LoVo (cell line): ENCODE data around the gene OR5L1.

ENCODE experiments used
- DNase-seq: peaks from one replicate; pipeline ENCODE4 v3.0.0-alpha.2; 2016; ENCODE audit warnings: low spot score

Gene OR5L1

GRCh38 chr11:55811067-55811466, at the start of gene OR5L1:
TSS of gene OR5L1 (plus strand) at chr11:55811367. CDS start at chr11:55811467, 100 bp downstream.
- DNase-seq = no peak

- DNase-seq = no peak
These were observed 38.0 kb upstream of the OR5L1 start, which contains the start of gene OR5D13 for GRCh38 chr11:55773138-55773537. TSS of gene OR5D13 (plus strand) at chr11:55773438. CDS start at chr11:55773438, 0 bp downstream.

GRCh38 chr11:55791606-55792005, 19.6 kb upstream of the OR5L1 start:
- DNase-seq = no peak

- DNase-seq = no peak
These were observed 17.8 kb upstream of the OR5L1 start for GRCh38 chr11:55793321-55793720.

GRCh38 chr11:55795256-55795655, 15.9 kb upstream of the OR5L1 start, which contains the start of gene OR5D14:
TSS of gene OR5D14 (plus strand) at chr11:55795556. CDS start at chr11:55795556, 0 bp downstream.
- no peak for DNase-seq

GRCh38 chr11:55806248-55806647, 4.9 kb upstream of the OR5L1 start:
- no peak for DNase-seq

- DNase-seq = no peak
These were observed 8.2 kb downstream of the OR5L1 start, which contains the start of gene OR5D18 for GRCh38 chr11:55819330-55819729. TSS of gene OR5D18 (plus strand) at chr11:55819630. CDS start at chr11:55819630, 0 bp downstream.

GRCh38 chr11:55826919-55827318, 15.8 kb downstream of the OR5L1 start, which contains the start of gene OR5L2:
TSS of gene OR5L2 (plus strand) at chr11:55827219. CDS start at chr11:55827219, 0 bp downstream.
- DNase-seq = no peak

GRCh38 chr11:55838452-55838851, 27.3 kb downstream of the OR5L1 start, which contains the start of gene OR5D16:
TSS of gene OR5D16 (plus strand) at chr11:55838752. CDS start at chr11:55838752, 0 bp downstream.
- no peak for DNase-seq

GRCh38 chr11:55847453-55847852, 36.3 kb downstream of the OR5L1 start:
- DNase-seq = no peak

DNA sequence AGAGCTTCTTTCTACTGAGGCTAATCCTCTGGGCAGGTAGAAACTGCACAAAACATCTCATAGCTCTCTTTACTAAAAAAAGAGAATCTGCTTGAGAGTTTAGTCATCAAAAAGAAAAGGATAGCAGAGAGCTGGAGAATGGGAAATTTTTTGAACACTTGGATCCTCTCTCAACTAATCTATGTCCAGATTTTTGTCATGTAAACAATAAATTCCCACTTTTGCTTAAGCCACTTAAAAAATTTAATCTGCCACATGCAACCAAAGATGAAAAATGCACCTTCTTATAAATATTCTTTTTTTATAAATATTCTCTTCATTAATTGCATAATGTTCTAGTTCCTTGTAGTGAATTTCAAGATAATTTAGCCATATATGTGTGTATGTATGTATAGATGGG, 37.9 kb downstream of the OR5L1 start:
- DNase-seq = no peak

DNA sequence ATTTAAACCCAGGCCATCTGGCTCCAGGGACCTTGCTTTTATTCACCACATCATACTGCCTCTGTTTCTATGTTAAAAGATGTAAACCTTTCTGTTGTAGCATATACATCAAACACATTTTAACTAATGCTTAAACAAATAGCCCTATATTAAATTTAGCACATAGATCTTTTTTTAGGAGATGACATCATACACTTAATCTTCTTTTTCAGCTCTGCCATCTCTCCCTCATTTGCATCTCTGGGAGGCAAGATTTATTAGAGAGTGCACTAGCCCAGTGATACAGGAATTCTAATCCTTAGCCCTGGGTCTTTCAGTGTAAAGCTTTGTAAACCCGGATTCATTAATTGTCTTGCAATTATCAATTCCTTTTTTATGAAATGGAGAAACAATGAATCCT, 41.0 kb downstream of the OR5L1 start:
- no peak for DNase-seq

GRCh38 chr11:55854704-55855103, 43.5 kb downstream of the OR5L1 start:
- DNase-seq = no peak
